ENCODE results near the gene DOCK2. TPM values are rescaled to one million over a fixed set of nuclear protein-coding genes. Genes with fewer than 3 reads are reported as not detected.

Gene DOCK2
- total RNA-seq, 2 experiments from 2014 or later = 161 to 205 TPM

DNA sequence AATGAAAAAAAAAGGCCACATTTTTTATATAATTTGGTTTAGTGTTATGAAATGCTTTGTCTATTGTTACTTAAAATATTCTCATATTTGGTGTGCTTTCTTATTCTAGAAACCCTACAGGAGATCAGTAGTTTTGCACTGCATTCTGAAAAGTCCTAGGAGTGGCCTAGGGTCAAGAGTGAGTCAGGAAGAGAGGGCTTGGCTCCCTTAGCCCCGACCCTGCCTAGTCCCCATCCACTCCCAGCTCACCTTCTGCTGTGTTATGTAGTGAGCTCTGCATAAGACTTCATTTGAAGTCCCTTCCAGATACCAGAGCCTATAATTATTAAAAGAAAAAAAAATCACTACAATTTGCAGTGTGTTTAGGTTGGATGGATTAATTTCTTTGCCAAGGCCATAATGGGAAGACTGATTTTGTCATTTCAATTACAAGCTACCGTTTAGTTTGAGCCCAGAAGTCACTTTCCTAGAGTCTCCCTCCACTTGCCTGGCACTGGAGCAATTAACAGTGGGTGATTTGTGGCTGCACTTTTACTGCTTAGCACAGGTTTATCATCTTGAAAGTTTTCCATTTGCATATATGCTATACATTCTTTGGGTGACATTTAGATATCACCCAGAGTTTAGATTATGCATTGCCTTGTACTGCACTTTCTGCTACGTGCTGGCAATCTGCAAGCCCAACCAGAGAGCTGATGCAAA is 199.9 kb downstream of the DOCK2 start:
- Histone ChIP-seq H3K4me1 (ENCODE audit: insufficient read depth, low read length, poor library complexity, severe bottlenecking) (no peaks in the 10 kb centered on the region), H2AFZ (ENCODE audit: low read length) (no peak overlapping the region), H3K9me2 (ENCODE audit: insufficient read depth, low read length) (no peaks in the 10 kb centered on the region), H3K4me2 (ENCODE audit: low read length) (no peak overlapping the region), H3K4me3 (ENCODE audit: low read depth, low read length, poor library complexity, severe bottlenecking) (no peak overlapping the region), H3K27ac (ENCODE audit: low read depth, low read length, poor library complexity, severe bottlenecking) (no peak overlapping the region), H3K79me2 (ENCODE audit: insufficient read depth, low read depth, low read length) (no peaks in the 10 kb centered on the region), H3K36me3 (ENCODE audit: insufficient read depth, low read length) (peaks cover 36% of the 10 kb centered on the region), H4K20me1 (ENCODE audit: insufficient read depth, low read length) (no peaks in the 10 kb centered on the region), H3K9me3 (ENCODE audit: low read length) (no peaks in the 10 kb centered on the region)
- intact Hi-C loops (cut with micrococcal nuclease; ENCODE audit: unreplicated experiment) = no loop called here
- no peak for DNase-seq (ENCODE audit: low spot score)
- CTCF ChIA-PET (ENCODE audit: unreplicated experiment) = interaction anchor here (0.5 kb wide), 1 partner anchor 27 kb away, joined by 7 read pairs; no protein-coding TSS in a partner anchor
- POLR2A ChIA-PET = no interaction called here
- no peak for TF ChIP-seq EZH2phosphoT487 (IDR thresholded peaks at IDR 0.05; ENCODE audit: borderline replicate concordance, low read depth, low read length)
- no TSS peak for BruUV-seq (replicated peaks)

DNA sequence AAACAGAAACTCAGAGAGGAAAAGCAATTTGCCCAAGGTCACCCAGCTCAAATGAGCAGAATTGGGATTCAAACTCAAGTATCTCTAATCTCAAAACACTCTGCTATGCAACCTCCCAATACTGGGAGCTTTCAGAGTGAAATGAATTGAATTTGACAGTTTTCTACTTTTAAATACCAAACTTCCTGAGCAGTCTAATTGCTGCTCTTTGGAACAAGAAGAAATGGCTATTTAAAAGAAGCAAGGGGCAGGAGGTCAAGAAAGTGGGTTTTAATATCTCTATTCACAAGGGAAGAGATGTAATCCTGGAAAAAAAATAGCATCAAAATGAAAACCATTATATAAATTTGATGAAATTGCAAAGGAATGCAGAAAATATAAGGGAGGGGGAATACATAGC is 200.6 kb downstream of the DOCK2 start:
- no peak for TF ChIP-seq EZH2phosphoT487 (IDR thresholded peaks at IDR 0.05; ENCODE audit: borderline replicate concordance, low read depth, low read length)
- TF ChIP-seq, protein P1, sequence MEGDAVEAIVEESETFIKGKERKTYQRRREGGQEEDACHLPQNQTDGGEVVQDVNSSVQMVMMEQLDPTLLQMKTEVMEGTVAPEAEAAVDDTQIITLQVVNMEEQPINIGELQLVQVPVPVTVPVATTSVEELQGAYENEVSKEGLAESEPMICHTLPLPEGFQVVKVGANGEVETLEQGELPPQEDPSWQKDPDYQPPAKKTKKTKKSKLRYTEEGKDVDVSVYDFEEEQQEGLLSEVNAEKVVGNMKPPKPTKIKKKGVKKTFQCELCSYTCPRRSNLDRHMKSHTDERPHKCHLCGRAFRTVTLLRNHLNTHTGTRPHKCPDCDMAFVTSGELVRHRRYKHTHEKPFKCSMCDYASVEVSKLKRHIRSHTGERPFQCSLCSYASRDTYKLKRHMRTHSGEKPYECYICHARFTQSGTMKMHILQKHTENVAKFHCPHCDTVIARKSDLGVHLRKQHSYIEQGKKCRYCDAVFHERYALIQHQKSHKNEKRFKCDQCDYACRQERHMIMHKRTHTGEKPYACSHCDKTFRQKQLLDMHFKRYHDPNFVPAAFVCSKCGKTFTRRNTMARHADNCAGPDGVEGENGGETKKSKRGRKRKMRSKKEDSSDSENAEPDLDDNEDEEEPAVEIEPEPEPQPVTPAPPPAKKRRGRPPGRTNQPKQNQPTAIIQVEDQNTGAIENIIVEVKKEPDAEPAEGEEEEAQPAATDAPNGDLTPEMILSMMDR (conservative IDR thresholded peaks at IDR 0.05; ENCODE audit: low read length) = no peak
- Histone ChIP-seq H3K36me3 (ENCODE audit: insufficient read depth, low read length) (peaks cover 43% of the 10 kb centered on the region), H3K9me3 (ENCODE audit: low read length) (no peaks in the 10 kb centered on the region), H3K4me3 (ENCODE audit: low read depth, low read length, poor library complexity, severe bottlenecking) (no peak overlapping the region), H2AFZ (ENCODE audit: low read length) (no peak overlapping the region), H3K27ac (ENCODE audit: low read depth, low read length, poor library complexity, severe bottlenecking) (no peak overlapping the region), H4K20me1 (ENCODE audit: insufficient read depth, low read length) (no peaks in the 10 kb centered on the region), H3K79me2 (ENCODE audit: insufficient read depth, low read depth, low read length) (no peaks in the 10 kb centered on the region), H3K4me1 (ENCODE audit: insufficient read depth, low read length, poor library complexity, severe bottlenecking) (no peaks in the 10 kb centered on the region), H3K4me2 (ENCODE audit: low read length) (no peak overlapping the region), H3K9me2 (ENCODE audit: insufficient read depth, low read length) (no peaks in the 10 kb centered on the region)
- intact Hi-C loops (cut with micrococcal nuclease; ENCODE audit: unreplicated experiment) = no loop called here
- ChIA-PET CTCF (ENCODE audit: unreplicated experiment) (interaction anchor here (0.5 kb wide), 1 partner anchor 28 kb away, joined by 7 read pairs; no protein-coding TSS in a partner anchor), POLR2A (no interaction called here)
- no TSS peak for BruUV-seq (replicated peaks)
- no peak for DNase-seq (ENCODE audit: low spot score)

DNA sequence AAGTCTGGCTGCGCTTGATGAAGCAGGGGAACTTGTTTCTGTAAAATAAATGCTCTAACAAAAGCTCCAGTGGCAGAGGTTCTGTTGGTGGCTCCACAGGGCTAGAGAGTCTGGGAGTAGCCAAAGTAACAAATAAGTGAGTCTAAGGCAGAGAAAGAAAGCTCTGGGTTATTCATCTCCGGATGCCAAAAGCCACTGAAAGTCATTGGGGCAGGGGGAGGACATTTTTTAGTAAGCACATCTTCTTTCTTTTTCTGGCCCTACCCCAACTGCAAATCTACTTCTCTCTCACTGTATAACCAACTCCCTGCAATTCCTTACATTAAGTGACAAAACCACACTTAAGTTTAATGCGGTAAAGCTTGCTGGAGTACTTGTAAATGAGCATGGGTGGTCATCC is 201.6 kb downstream of the DOCK2 start:
- Histone ChIP-seq H4K20me1 (ENCODE audit: insufficient read depth, low read length) (no peaks in the 10 kb centered on the region), H2AFZ (ENCODE audit: low read length) (no peak overlapping the region), H3K4me2 (ENCODE audit: low read length) (no peak overlapping the region), H3K27ac (ENCODE audit: low read depth, low read length, poor library complexity, severe bottlenecking) (no peak overlapping the region), H3K4me1 (ENCODE audit: insufficient read depth, low read length, poor library complexity, severe bottlenecking) (no peaks in the 10 kb centered on the region), H3K4me3 (ENCODE audit: low read depth, low read length, poor library complexity, severe bottlenecking) (no peak overlapping the region), H3K9me3 (ENCODE audit: low read length) (no peaks in the 10 kb centered on the region), H3K9me2 (ENCODE audit: insufficient read depth, low read length) (no peaks in the 10 kb centered on the region), H3K36me3 (ENCODE audit: insufficient read depth, low read length) (peaks cover 50% of the 10 kb centered on the region), H3K79me2 (ENCODE audit: insufficient read depth, low read depth, low read length) (no peaks in the 10 kb centered on the region)
- BruUV-seq (replicated peaks) = no TSS peak
- DNase-seq (ENCODE audit: low spot score) = no peak
- CTCF ChIA-PET (ENCODE audit: unreplicated experiment) = no interaction called here
- POLR2A ChIA-PET = interaction anchor here (1.0 kb wide), 1 partner anchor 9 kb away, joined by 3 read pairs; no protein-coding TSS in a partner anchor
- TF ChIP-seq, protein P1 (conservative IDR thresholded peaks at IDR 0.05; ENCODE audit: low read length) = no peak
- TF ChIP-seq EZH2phosphoT487 (IDR thresholded peaks at IDR 0.05; ENCODE audit: borderline replicate concordance, low read depth, low read length) = no peak
- intact Hi-C loops (cut with micrococcal nuclease; ENCODE audit: unreplicated experiment) = no loop called here

Measured in OCI-LY7 (cell line).